GM21360 (cell line): Measurements from ENCODE around the gene EPOP.

Experiments used
- ATAC-seq: cut with Tn5 transposase; IDR thresholded peaks from one replicate; pipeline ENCODE4 v1.9.1; 2021; ENCODE audit warnings: mild to moderate bottlenecking, moderate library complexity; ENCODE audit not compliant: unreplicated experiment

The EPOP gene

GRCh38 chr17:38674014-38674748 is 576 bp downstream of the EPOP start:
- ATAC-seq = peak; percentile 16

GRCh38 chr17:38673707-38674013 is 1.1 kb downstream of the EPOP start:
- peak; percentile 5 for ATAC-seq

GRCh38 chr17:38672788-38673706 is 1.7 kb downstream of the EPOP start:
- no peak for ATAC-seq

- ATAC-seq = no peak
Observed at GRCh38 chr17:38671939-38672720, 2.6 kb downstream of the EPOP start.

GRCh38 chr17:38669520-38669919 is 5.2 kb downstream of the EPOP start:
- no peak for ATAC-seq

- no peak for ATAC-seq
Observed at GRCh38 chr17:38667787-38668122, 7.0 kb downstream of the EPOP start.

- ATAC-seq = no peak
Observed at GRCh38 chr17:38667099-38667786, 7.5 kb downstream of the EPOP start.

- ATAC-seq = no peak
Observed at GRCh38 chr17:38663964-38664644, 10.7 kb downstream of the EPOP start.

- ATAC-seq = no peak
Observed at GRCh38 chr17:38663125-38663751, 11.5 kb downstream of the EPOP start.

- ATAC-seq = no peak
Observed at GRCh38 chr17:38660097-38661025, 14.4 kb downstream of the EPOP start.

GRCh38 chr17:38659415-38659814 is 15.3 kb downstream of the EPOP start:
- ATAC-seq = no peak

GRCh38 chr17:38658741-38659345 is 15.9 kb downstream of the EPOP start:
- ATAC-seq = no peak

- ATAC-seq = no peak
Observed at GRCh38 chr17:38657824-38658740, 16.7 kb downstream of the EPOP start.

GRCh38 chr17:38656959-38657823 is 17.6 kb downstream of the EPOP start:
- no peak for ATAC-seq

GRCh38 chr17:38654411-38655398 is 20.1 kb downstream of the EPOP start:
- ATAC-seq = no peak
